Caki2 (cell line): ENCODE data around the gene UNC93B1. TPM values are rescaled to one million over a fixed set of nuclear protein-coding genes. Genes with fewer than 3 reads are reported as not detected.
A peak's percentile ranks its signal among the peaks of the same experiment; 100 is the strongest.

ENCODE experiments used
- DNase-seq: peaks from one replicate; pipeline ENCODE4 v3.0.0-alpha.2; 2015; ENCODE audit warnings: low read depth
- in situ Hi-C: cut with HindIII; loops from 2 replicates; pipeline ENCODE4 v1.10.0; 2016; ENCODE audit warnings: low sequenced_read_pairs, low pct_unique_long_range_greater_than_20kb, mixed read lengths
- total RNA-seq: library from RNA; depleted of rRNA; stranded (reverse); fragments of >200 nt; shearing (Covaris generic); gene quantifications from 2 replicates; pipeline ENCODE4 v1.2.3, GENCODE V29; 2014; ENCODE audit warnings: low replicate concordance

UNC93B1 gene
- total RNA-seq, 1 experiment from 2014 or later: 60.6 TPM

DNA sequence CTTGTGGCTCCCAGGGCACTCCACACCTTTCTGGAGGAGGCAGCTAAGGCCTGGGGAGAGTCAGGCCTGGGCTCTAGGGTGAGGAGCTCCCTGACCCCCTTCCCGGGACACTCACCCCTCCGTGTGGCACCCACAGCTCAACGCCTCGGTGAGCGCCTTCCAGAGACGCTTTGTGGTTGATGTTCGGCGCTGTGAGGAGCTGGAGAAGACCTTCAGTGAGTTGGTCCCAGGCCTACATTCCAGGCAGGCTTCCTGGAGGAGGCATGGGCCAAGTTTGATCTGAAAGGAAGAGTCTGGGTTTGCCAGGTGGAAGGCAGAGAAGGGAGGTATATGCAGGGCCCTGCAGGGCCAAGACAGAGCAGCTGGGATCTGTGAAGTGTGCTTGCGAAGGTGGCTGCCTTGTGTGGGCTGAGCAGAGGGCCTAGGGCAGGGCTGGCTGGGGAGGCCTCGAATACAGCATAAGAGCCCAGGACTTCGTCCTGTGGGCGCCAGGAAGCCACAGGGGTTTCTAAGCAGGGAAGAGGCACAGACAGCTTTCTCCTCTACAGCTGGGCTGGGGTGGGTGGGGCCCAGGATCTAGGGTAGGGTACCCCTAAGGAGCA lies 37.8 kb upstream of the UNC93B1 start:
- no peak for DNase-seq
- in situ Hi-C loops: no loop called here

DNA sequence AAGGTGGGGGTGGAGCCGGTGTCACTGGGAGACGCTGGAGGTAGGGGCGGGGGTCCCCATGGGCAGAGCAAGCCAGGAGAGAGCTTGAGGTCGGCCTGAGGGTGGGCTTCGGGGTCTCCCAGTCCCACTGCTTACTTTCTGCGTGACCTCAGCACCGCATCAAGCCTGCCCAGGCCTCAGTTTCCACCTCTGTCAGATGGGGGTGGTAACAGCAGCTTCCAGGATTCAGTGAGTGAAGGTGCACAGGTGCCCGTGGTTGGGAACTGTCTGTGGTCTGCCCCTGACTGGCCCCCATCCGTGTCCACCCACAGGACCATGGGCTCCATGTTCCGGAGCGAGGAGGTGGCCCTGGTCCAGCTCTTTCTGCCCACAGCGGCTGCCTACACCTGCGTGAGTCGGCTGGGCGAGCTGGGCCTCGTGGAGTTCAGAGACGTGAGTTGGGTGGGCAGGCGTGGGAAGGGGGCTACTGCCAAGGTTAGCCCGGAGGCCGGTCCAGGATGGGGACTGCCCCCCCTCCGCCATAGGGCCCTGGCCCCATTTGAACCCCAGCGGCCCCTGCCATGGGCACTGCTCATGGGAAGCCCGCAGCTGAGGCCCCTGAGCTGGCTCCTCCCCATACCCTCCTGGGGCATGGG lies 37.2 kb upstream of the UNC93B1 start:
- no peak for DNase-seq
- in situ Hi-C loops: no loop called here

DNA sequence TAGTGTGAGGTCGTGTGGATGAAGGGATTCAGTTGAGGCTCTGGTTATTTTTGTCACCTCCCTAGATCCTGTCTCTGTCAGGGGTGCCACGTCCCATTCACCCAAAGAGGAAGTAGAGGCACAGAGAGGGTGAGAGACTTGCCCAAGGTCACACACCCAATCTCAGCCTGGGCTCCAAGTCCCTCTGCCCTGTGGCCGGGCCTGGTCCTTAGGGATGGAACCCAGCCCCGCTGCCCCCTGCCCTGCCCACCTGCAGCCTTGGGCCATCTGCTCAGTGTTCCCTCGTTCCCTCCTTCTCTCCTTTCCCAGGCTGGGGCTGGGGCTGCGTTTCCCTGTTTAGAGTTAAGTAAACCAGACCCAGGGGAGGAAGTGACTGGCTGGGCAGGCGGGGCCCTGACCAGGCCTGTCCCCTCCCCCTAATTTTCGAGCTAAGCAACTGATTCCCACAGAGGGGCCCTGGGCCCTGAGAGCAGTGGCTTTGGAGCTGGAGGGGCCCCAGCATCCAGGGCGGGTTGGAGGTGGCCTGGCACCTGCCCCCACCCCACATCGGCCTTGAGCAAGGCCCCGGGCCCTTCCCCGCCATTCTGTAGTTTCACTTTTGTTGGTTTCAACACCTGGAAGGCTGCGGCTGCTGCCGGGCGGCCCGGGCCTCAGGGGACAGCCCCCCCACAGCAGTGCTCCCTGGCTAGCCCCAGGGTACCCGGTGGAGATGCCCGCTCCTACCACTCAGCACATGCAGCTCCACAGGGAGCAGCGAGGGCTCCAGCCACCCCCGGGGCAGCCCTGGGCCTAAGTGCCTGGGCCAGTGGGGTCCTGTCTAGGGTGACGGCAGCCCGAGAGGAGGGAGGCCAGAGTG lies 36.4 kb upstream of the UNC93B1 start:
- in situ Hi-C loops: no loop called here
- no peak for DNase-seq

DNA sequence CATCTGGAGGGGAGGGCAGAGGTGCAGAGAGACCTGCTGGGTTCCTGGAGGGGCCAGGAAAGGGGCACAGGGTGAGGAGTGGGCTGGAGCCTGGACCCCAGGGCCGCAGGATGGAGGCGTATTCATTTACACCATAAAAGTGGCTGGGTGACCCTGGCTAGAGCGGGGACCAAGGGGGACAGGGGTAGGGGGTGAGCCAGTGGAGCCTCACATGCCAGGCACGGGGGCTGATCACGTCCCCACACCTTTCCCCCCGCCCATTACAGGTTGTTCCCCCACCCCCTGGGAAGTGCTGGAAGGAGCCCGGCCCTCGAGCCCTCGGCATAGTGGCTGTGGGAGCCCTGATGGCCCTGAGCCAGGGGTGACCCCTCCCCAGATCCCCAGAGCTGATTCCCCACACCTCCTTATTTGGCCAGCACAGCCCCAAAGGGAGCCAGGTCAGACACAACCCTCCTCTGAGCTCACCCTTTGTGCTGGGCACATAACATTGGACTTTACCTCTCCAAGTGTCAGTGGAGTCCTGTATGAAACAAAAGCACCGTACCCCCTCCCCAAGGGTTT lies 35.7 kb upstream of the UNC93B1 start:
- in situ Hi-C loops: no loop called here

DNA sequence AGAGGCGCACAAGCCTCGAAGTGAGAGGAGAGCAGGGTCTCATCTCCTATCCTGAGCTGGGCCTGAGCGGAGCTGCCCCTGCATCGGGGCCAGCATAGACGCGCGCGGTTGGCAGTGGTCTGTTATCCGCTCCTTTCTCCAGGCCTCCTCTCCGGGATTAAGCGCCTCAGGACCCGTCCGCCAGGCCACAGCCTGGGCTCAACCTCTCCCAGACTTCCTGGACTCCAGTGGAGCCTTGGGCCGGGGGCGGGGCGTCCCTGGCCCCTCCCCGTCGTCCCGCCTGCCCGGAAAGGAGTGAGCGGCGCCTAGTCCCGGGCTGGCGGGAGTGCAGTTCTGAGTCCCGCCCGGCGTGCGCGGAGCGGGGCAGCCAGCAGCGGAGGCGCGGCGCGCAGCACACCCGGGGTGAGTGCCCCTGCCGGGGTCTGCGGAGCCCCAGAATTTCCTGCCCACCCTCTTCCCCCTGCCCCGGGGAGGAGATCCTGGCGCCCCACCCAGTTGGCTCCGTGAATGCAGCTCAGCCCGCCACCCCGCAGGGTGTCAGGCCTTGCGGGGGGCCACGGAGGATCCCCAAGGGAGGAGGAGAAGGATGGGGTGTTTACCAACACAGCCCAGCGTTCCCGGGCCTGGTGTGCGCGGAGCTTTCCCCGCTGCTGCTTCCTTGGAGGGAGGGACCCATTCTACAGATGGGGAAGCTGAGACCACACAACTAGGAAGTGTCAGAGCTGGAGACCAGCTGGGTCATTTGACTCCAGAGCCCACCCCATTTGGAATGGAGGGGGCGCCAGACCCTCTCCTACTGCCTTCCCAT lies 35.0 kb upstream of the UNC93B1 start, which contains the start of gene TCIRG1:
Gene TCIRG1, plus strand, starts transcription at position 308 of the 808 bp plus-strand sequence. CDS start 2,247 bp downstream, outside the sequence.
- peak; percentile 79 for DNase-seq
- in situ Hi-C loops: no loop called here

More for the DNA sequence above, 35.7 kb upstream of the UNC93B1 start:
- no peak for DNase-seq

DNA sequence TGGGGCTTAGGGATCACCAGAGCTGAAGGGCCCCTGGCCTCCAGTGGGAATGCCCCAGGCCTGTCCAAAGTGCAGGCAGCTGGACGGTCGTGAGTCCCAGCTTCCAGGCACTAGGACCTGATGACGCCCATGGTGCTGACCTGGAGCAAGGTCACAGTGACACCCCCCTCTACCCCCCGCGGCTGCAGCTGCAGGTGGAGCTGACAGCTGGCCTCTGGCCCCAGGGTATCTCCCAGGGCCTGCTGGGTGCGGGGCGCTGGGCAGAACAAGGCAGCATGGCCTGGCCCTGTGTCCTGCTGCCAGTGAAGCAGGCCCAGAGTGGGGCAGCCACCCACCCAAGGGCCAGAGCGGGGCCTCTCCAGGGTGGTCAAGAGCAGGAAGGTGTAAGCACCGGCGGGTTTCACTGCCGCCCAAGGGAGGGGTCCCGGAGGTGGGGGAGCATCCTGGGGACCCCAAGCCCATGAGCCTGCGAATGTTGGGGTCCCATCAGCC lies 34.4 kb upstream of the UNC93B1 start:
- DNase-seq: no peak
- in situ Hi-C loops: no loop called here

DNA sequence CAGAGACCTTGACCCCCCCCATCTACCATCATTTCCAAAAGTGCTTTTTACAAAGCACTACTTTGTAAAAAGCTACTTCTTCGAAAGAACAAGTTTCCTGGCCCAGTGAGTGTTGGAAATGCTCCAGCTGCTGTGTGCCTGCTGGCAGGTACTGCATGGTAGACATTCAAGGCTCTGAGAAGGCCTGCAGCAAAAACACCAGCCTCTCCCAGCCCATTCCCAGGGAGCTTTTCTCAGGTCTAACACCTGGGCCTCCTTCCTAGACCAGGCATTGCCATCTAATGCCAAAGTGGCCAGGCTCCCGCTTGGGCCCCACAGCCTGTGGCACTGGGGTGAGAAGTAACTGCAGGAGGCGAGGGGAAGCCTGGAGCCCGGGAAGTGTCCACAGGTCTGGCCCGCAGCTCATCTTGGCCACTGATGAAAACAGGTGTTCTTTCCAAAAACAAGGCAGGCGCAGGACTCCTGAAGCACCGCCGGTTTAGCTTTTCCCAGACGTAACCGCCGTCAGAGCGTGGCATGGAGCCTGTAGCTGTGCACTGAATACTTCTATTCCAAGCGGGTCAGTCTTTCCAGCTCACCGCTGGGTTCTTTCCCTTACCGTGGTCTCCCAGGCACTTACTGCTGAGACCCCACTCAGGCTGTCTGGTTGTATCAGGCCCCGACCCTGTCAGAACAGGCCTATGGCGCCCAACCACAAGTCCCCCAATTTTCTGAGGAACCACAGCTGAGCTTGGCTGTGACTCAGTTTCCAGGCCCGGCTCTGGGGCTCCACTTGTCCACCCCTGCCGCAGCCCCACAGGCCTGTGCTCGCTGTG lies 33.7 kb upstream of the UNC93B1 start:
- in situ Hi-C loops: no loop called here
- no peak for DNase-seq

DNA sequence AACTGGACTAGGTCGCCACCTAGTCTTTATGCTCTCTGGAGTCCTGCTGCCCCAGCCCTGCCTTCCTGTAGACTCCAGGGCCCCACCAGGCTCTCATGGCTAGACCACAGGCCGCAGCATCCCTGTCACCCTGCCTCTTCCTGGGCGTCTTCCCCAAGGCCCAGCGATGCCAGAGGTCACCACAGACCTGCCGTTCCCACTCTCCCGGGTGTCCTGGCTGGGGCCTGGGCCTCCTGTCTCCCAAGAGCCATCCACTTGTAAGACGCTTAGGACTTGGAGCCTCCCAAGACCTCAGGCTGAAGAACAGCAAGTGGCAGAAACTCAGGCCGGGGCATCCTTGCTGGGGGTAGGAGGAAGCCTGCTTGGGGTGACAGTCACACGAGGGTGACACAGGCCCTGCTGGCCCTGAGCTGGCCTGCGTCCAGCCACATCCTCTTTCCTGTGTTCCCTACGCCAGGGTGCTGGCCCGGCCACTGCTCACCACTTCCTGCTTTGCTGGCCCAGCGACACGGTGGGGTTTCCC lies 32.9 kb upstream of the UNC93B1 start:
- in situ Hi-C loops: no loop called here
- DNase-seq: no peak

DNA sequence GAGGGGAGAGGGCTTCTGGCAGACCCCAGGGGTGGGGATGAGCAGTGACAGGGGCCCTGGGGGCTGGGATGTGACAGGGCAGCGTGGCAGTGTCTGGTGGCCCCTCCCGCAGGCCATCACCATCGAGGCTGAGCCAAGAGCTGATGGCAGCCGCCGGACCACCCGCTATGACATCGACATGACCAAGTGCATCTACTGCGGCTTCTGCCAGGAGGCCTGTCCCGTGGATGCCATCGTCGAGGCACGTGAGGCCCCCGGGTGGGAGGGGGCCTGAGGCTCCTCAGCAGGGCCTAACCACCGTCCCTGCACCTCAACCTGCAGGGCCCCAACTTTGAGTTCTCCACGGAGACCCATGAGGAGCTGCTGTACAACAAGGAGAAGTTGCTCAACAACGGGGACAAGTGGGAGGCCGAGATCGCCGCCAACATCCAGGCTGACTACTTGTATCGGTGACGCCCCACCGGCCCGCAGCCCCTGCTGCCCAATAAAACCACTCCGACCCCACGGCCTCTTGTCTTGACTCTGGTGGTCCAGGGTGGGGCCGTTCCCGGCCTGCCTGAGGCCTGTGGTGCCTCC lies 32.3 kb upstream of the UNC93B1 start:
- DNase-seq: no peak
- in situ Hi-C loops: no loop called here

DNA sequence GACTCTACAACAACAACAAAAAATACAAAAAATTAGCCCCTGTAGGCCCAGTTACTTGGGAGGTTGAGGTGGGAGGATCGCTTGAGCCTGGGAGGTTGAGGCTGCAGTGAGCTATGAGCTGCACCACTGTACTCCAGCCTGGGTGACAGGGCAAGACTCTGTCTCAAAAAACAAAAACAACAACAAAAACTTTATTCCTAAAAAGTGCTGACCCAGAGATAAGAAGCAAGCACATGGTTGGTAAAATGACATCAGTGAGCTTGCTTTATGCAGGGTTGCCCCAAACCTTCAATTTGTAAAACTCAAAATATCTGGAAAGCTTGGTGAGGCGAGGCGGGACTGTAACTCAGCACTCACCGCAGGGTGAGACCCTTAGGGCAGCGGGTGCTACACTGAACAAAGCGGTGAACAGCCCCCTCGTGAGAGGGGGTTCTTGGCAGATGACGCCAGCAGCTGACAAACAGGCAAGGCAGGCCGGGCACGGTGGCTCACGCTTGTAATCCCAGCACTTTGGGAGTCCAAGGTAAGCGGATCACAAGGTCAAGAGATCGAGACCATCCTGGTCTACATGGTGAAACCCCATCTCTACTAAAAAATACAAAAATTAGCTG lies 31.5 kb upstream of the UNC93B1 start:
- no peak for DNase-seq
- in situ Hi-C loops: no loop called here

DNA sequence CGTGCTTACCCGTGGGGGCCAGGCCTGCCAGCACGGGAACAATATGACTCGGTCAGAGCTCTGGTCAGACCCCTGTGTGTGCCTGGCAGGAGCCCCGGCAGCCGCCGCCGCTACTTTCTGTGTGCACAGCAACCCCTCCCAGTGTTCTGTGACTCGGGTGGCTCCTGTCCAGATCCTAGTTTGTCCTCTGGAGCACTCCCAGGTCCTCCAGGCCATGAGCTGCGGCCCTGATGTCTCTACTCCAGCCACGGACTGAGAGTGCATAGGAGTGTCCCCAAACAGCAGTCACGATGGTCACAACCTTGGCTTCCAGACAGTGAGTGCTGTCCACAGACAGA lies 29.8 kb upstream of the UNC93B1 start:
- in situ Hi-C loops: no loop called here
- no peak for DNase-seq

DNA sequence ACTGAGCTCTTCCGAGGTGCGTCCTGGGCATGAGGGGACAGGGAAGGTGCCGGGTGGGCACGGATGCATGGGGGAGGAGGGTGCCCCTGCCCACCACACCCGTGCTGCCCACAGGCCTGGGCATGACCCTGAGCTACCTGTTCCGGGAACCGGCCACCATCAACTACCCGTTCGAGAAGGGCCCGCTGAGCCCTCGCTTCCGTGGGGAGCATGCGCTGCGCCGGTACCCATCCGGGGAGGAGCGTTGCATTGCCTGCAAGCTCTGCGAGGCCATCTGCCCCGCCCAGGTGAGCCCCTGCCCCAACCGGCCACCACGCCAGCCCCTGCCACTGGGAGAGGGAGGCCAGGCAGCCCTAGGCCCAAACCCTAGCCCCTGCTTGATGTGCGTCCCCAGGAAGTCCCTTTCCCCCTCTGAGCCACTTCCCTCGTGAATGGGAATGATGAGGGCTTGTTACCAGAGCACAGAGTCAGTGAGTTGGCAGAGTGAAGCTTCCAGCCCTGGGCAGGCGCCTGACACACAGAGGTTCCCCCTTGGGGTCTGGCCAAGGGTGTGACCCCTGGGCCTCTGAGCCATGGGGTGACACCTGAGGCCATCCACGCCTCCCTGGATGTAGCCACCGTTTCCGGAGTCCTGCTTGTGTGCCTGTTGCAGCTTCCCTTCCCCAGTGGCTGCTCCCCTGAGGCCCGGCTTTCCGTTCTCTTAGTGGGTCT lies 29.3 kb upstream of the UNC93B1 start:
- in situ Hi-C loops: no loop called here
- DNase-seq: no peak

DNA sequence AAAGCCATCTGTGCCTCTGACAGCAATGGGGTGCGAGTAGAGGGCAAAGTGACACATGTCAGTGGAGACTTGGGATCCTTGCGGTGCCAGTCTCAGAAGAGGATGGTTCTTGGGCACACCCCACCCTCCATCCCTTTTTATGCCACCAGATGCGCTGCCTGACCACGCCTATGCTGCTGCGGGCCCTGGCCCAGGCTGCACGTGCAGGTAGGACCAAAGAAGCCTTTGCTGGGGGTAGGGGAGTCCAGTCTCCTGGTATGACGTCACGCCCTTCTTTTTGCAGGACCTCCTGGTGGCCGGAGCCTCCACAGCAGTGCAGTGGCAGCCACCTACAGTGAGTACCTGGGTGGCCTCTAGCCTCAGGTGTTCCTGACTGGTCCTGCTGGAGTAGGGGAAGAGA lies 28.1 kb upstream of the UNC93B1 start:
- no peak for DNase-seq
- in situ Hi-C loops: no loop called here

DNA sequence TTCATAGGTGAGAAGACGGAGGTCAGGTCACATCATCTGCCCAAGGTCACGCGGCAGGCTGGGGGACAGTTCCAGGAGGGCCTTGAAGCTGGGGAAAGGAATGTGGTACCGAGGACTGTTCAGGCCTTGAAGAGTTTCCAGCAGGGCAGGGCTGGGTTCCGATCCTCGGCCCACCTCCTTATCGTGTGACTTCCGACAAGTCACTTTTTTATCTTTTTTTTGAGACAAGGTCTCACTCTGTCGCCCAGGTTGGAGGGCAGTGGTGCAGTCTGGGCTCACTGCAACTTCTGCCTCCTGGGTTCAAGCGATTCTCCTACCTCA lies 27.2 kb upstream of the UNC93B1 start:
- no peak for DNase-seq
- in situ Hi-C loops: no loop called here

DNA sequence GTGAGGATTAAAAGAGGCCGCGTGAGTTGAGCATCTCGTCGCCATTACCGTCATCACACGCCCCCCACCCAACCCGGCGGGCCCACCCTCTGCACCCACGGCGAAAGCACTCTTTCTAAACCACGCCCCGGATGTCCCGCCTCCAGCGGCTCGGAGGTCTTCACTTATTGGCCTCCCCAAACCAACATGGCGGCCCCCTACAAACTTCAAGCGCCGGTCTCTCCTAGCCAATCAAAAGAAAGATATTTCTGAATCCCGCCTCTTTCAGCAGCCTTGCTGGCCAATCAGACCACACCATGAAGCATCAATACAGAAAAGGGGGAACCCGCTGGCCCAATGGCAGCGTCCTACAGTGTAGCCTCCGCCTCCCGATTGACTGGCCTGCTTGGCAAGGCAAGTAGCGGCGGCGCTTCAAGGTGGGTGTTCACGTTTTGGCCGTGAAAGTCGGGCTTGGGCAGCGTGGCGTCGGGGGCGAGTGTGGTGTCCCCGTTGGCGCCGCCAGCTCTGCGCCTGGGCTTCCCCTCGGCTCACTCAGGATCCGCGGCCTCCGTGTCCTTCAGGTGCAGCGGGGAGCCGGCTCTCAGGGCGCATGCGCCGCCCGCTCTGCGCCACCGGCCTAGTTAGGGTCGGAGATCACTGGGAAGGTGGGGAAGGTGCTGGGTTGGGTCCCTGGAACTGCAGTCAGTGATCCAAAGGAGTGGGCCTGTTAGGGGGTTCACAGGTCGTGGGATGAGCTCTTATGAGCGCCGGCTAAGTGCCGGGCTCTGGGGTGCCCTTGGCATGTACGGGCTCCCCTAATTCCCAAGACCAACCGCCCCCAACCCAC lies 26.6 kb upstream of the UNC93B1 start, which contains the start of gene NDUFS8:
Gene NDUFS8, plus strand, starts transcription at position 364 of the 826 bp plus-strand sequence. CDS start 1,471 bp downstream, outside the sequence.
- DNase-seq: peak; percentile 98
- in situ Hi-C loops: no loop called here
